ENCODE measurements around the gene COX5A. TPM values are rescaled to one million over a fixed set of nuclear protein-coding genes. Genes with fewer than 3 reads are reported as not detected.

Gene COX5A
- total and polyA plus RNA-seq, 2 experiments from 2014 or later, result 190 to 885 TPM

GRCh38 chr15:74884428-74885223 lies 53.2 kb downstream of the COX5A start:
- no peaks in the 10 kb centered on the region for H3K36me3 ChIP-seq (ENCODE audit: insufficient read depth)
- Mint-ChIP-seq H3K27ac (no peak overlapping the region), H3K4me3 (no peak overlapping the region; the same call in 2 of the 3 replicates), H3K36me3 (ENCODE audit: low read depth) (peaks cover 5% of the 10 kb centered on the region; the same call in 2 of the 3 replicates), H3K4me1 (peaks cover 3% of the 10 kb centered on the region; the same call in 1 of the 3 replicates), H3K9me3 (peaks cover 18% of the 10 kb centered on the region), H3K27me3 (ENCODE audit: insufficient read depth, low read depth, poor library complexity) (peaks cover 6% of the 10 kb centered on the region)
- no peak for TF ChIP-seq JUNB (IDR thresholded peaks at IDR 0.05; ENCODE audit: unreplicated experiment)
- no peak for TF ChIP-seq EZH2phosphoT487 (IDR thresholded peaks at IDR 0.05; ENCODE audit: unreplicated experiment)
- TF ChIP-seq STAT1 (IDR thresholded peaks at IDR 0.05; ENCODE audit: unreplicated experiment), result no peak
- peaks cover 5% of the 10 kb centered on the region; the same call in 1 of the 2 replicates for H3K4me1 ChIP-seq (ENCODE audit: insufficient read depth)
- no peak overlapping the region for H3K27ac ChIP-seq (ENCODE audit: low read depth)
- no peaks in the 10 kb centered on the region for H3K27me3 ChIP-seq (ENCODE audit: insufficient read depth)
- DNase-seq (ENCODE audit: low spot score) (no peak), ATAC-seq (no peak)
- no peak overlapping the region for H3K4me3 ChIP-seq
- H3K9me2 ChIP-seq (ENCODE audit: insufficient read depth), result no peaks in the 10 kb centered on the region
- H3K4me2 ChIP-seq, result no peak overlapping the region
- H4K20me1 ChIP-seq (replicated peaks; ENCODE audit: insufficient read depth), result no peaks in the 10 kb centered on the region
- H3K79me2 ChIP-seq (replicated peaks; ENCODE audit: insufficient read depth), result no peaks in the 10 kb centered on the region
- no peaks in the 10 kb centered on the region for H3F3A ChIP-seq (replicated peaks; ENCODE audit: low read depth)
- no peak overlapping the region for H2AFZ ChIP-seq

GRCh38 chr15:74882528-74882927 lies 55.3 kb downstream of the COX5A start:
- no peak overlapping the region for H3K27ac Mint-ChIP-seq
- Histone ChIP-seq H3K4me3 (no peak overlapping the region), H3K27me3 (ENCODE audit: insufficient read depth) (no peaks in the 10 kb centered on the region), H3K27ac (ENCODE audit: low read depth) (no peak overlapping the region), H3K4me2 (no peak overlapping the region), H3K36me3 (ENCODE audit: insufficient read depth) (no peaks in the 10 kb centered on the region), H3F3A (replicated peaks; ENCODE audit: low read depth) (no peaks in the 10 kb centered on the region), H3K4me1 (ENCODE audit: insufficient read depth) (no peaks in the 10 kb centered on the region), H2AFZ (no peak overlapping the region), H3K79me2 (replicated peaks; ENCODE audit: insufficient read depth) (no peaks in the 10 kb centered on the region), H4K20me1 (replicated peaks; ENCODE audit: insufficient read depth) (no peaks in the 10 kb centered on the region), H3K9me2 (ENCODE audit: insufficient read depth) (no peaks in the 10 kb centered on the region)
- no peak for ATAC-seq
- peaks cover 18% of the 10 kb centered on the region for H3K9me3 Mint-ChIP-seq
- no peaks in the 10 kb centered on the region for H3K4me1 Mint-ChIP-seq
- H3K36me3 Mint-ChIP-seq (ENCODE audit: low read depth), result peaks cover 5% of the 10 kb centered on the region; the same call in 2 of the 3 replicates
- TF ChIP-seq ZNF114 (CRISPR knock-in tag; IDR thresholded peaks at IDR 0.05), result no peak
- no peak for TF ChIP-seq REST (IDR thresholded peaks at IDR 0.05; ENCODE audit: unreplicated experiment)
- TF ChIP-seq ETS1 (IDR thresholded peaks at IDR 0.05), result no peak
- TF ChIP-seq NANOG (IDR thresholded peaks at IDR 0.05; ENCODE audit: borderline replicate concordance), result no peak
- TF ChIP-seq EZH2phosphoT487 (IDR thresholded peaks at IDR 0.05; ENCODE audit: unreplicated experiment), result no peak
- TF ChIP-seq, protein P1, sequence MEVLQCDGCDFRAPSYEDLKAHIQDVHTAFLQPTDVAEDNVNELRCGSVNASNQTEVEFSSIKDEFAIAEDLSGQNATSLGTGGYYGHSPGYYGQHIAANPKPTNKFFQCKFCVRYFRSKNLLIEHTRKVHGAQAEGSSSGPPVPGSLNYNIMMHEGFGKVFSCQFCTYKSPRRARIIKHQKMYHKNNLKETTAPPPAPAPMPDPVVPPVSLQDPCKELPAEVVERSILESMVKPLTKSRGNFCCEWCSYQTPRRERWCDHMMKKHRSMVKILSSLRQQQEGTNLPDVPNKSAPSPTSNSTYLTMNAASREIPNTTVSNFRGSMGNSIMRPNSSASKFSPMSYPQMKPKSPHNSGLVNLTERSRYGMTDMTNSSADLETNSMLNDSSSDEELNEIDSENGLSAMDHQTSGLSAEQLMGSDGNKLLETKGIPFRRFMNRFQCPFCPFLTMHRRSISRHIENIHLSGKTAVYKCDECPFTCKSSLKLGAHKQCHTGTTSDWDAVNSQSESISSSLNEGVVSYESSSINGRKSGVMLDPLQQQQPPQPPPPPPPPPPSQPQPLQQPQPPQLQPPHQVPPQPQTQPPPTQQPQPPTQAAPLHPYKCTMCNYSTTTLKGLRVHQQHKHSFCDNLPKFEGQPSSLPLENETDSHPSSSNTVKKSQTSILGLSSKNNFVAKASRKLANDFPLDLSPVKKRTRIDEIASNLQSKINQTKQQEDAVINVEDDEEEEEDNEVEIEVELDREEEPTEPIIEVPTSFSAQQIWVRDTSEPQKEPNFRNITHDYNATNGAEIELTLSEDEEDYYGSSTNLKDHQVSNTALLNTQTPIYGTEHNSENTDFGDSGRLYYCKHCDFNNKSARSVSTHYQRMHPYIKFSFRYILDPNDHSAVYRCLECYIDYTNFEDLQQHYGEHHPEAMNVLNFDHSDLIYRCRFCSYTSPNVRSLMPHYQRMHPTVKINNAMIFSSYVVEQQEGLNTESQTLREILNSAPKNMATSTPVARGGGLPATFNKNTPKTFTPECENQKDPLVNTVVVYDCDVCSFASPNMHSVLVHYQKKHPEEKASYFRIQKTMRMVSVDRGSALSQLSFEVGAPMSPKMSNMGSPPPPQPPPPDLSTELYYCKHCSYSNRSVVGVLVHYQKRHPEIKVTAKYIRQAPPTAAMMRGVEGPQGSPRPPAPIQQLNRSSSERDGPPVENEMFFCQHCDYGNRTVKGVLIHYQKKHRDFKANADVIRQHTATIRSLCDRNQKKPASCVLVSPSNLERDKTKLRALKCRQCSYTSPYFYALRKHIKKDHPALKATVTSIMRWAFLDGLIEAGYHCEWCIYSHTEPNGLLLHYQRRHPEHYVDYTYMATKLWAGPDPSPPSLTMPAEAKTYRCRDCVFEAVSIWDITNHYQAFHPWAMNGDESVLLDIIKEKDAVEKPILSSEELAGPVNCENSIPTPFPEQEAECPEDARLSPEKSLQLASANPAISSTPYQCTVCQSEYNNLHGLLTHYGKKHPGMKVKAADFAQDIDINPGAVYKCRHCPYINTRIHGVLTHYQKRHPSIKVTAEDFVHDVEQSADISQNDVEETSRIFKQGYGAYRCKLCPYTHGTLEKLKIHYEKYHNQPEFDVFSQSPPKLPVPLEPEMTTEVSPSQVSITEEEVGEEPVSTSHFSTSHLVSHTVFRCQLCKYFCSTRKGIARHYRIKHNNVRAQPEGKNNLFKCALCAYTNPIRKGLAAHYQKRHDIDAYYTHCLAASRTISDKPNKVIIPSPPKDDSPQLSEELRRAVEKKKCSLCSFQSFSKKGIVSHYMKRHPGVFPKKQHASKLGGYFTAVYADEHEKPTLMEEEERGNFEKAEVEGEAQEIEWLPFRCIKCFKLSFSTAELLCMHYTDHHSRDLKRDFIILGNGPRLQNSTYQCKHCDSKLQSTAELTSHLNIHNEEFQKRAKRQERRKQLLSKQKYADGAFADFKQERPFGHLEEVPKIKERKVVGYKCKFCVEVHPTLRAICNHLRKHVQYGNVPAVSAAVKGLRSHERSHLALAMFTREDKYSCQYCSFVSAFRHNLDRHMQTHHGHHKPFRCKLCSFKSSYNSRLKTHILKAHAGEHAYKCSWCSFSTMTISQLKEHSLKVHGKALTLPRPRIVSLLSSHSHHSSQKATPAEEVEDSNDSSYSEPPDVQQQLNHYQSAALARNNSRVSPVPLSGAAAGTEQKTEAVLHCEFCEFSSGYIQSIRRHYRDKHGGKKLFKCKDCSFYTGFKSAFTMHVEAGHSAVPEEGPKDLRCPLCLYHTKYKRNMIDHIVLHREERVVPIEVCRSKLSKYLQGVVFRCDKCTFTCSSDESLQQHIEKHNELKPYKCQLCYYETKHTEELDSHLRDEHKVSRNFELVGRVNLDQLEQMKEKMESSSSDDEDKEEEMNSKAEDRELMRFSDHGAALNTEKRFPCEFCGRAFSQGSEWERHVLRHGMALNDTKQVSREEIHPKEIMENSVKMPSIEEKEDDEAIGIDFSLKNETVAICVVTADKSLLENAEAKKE (CRISPR knock-in tag; IDR thresholded peaks at IDR 0.05), result no peak
- no peak for TF ChIP-seq JUNB (IDR thresholded peaks at IDR 0.05; ENCODE audit: unreplicated experiment)
- TF ChIP-seq STAT1 (IDR thresholded peaks at IDR 0.05; ENCODE audit: unreplicated experiment), result no peak
- TF ChIP-seq POLR2AphosphoS5 (IDR thresholded peaks at IDR 0.05; ENCODE audit: low read depth), result no peak
- H3K27me3 Mint-ChIP-seq (ENCODE audit: insufficient read depth, low read depth, poor library complexity), result peaks cover 4% of the 10 kb centered on the region
- peak; percentile 53 for DNase-seq (ENCODE audit: low spot score)
- H3K4me3 Mint-ChIP-seq, result no peak overlapping the region
